ENCODE results near the gene PTGS1.

PTGS1 gene

DNA sequence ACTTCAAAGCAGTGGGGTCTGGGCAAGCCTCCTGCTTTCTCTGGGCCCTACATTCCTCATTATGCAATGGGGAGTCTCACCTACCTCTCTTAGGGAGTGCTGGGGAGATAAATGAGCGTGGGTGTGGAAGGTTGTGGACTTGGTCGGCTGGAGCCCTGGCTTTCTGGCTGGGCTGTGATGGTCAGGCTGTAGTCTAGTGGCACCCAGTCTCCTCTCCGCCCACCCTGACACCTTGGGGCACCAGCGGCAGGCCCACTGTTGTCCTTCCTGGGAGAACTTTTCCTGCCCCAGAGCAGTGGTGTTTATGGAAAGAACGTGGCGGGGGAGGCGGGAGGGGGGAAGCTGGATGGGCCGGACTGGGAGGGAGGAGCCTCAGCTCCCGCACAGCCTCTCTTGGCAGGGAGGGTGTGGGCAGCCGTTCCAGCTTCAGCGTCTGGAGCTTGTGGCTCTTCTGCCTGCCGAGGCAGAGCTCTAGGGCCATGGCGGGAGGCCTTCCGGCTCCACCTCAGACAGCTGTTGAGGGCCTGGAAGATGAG, 4.1 kb downstream of the PTGS1 start:
- no peak for DNase-seq (ENCODE audit: low read depth in 1 of 2, low spot score in 1 of 2)

DNA sequence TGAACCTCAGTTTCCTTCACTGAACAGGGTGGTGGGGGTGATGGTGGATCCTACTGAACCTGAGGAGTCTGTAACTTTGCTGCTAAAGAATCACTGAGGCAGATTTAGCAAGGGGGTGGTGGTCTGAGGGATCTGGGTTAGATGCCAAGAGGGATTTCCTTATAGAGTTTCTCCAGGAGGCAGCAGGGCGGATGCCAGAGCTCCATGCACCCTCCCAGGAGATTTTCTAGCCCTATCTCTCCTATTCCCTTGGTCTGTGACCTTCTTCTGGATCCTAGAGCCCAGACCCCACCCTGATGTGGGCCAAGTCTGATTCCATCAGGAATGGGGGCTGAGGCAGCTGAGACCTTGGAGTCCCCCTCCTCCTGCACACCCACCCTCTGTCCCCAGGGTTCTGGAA, 6.0 kb downstream of the PTGS1 start:
- no peak for DNase-seq (ENCODE audit: low read depth in 1 of 2, low spot score in 1 of 2)

- DNase-seq (ENCODE audit: low read depth in 1 of 2, low spot score in 1 of 2), result no peak
These were observed 6.7 kb downstream of the PTGS1 start for GRCh38 chr9:122377241-122378164.

- no peak for DNase-seq (ENCODE audit: low read depth in 1 of 2, low spot score in 1 of 2)
These were observed 7.4 kb downstream of the PTGS1 start for GRCh38 chr9:122378236-122378635.

GRCh38 chr9:122379340-122379739, 8.5 kb downstream of the PTGS1 start:
- no peak for DNase-seq (ENCODE audit: low read depth in 1 of 2, low spot score in 1 of 2)

DNA sequence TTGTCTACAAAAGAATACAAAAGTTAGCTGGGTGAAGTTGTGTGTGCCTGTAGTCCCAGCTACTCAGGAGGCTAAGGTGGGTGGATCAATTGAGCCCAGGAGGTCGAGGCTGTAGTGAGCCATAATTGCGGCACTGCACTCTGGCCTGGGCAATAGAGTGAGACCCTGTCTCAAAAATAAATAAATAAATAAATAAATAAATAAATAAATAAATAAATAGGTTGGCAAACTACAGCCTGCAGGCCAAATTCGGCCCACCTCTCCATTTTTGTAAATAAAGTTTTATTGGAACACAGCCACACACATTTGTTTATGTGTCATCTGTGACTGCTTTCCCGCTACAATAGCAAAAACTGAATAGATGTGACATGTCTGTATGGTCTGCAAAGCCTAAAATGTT, 9.5 kb downstream of the PTGS1 start:
- no peak for DNase-seq (ENCODE audit: low read depth in 1 of 2, low spot score in 1 of 2)

DNA sequence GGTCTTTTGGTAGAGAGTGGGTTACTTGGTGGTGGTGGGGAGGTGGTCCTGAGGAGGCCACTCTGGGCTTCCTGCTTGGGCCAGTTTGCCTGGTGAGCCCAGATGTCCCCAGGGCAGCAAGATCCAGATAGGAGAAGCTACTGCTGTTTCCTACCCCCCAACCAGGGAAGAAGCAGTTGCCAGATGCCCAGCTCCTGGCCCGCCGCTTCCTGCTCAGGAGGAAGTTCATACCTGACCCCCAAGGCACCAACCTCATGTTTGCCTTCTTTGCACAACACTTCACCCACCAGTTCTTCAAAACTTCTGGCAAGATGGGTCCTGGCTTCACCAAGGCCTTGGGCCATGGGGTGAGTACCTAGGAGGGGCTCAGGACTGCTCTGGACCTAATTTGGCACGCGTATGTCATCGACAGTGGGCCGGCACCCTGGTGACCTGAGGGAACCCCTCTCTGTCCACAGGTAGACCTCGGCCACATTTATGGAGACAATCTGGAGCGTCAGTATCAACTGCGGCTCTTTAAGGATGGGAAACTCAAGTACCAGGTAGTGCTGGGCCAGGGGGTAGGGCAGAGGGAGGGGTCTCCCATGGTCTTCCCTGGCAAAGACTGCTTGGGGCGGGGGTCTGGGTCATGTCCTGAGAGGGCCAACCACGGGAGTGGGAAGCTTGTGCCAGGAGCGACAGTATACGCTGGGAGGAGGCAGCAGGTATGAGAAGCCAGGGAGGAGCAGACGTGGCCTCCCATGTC, 10.6 kb downstream of the PTGS1 start:
- DNase-seq (ENCODE audit: low read depth in 1 of 2, low spot score in 1 of 2), result no peak

GRCh38 chr9:122382901-122383850, 12.4 kb downstream of the PTGS1 start:
- DNase-seq (ENCODE audit: low read depth in 1 of 2, low spot score in 1 of 2), result no peak

DNA sequence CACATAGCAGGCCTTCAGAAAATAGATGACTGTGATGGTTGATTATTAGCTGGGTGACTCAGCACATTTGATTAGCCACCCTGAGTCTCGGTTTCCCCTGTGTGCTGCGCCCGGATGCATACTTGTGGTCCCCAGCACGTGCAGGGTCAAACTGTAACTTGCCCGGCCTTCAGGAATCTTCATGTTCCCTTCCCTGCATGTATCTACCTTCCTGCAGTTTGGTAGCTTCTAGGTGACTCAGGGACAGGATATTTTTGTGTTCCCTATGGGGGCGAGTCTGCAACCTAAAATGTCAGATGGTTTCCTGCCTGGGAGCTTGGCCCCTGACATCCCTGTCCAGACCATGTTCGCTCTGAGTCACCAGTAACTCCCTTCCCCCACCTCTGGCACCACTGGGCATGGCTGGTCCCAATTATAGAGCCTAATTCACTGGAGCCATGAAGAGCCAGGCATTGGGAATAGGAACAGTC, 13.2 kb downstream of the PTGS1 start:
- DNase-seq (ENCODE audit: low read depth in 1 of 2, low spot score in 1 of 2), result no peak

DNA sequence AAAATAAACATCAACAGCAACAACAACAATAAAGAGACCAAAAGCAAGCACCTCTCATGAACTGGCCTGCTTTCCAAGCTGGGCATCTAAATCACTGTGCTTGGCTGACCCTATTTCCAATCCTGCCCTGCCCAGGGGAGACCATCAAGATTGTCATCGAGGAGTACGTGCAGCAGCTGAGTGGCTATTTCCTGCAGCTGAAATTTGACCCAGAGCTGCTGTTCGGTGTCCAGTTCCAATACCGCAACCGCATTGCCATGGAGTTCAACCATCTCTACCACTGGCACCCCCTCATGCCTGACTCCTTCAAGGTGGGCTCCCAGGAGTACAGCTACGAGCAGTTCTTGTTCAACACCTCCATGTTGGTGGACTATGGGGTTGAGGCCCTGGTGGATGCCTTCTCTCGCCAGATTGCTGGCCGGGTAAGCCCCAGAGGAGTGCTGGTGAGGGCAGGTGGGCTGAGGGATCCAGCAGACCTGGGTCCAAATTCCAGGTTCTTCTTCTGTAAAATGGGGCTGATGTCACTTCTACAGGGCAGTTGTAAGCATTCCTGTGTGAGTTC, 15.6 kb downstream of the PTGS1 start:
- DNase-seq (ENCODE audit: low read depth in 1 of 2, low spot score in 1 of 2), result no peak

GRCh38 chr9:122387536-122387935, 16.7 kb downstream of the PTGS1 start:
- DNase-seq (ENCODE audit: low read depth in 1 of 2, low spot score in 1 of 2), result no peak

GRCh38 chr9:122389195-122389594, 18.4 kb downstream of the PTGS1 start:
- DNase-seq (ENCODE audit: low read depth in 1 of 2, low spot score in 1 of 2), result no peak

DNA sequence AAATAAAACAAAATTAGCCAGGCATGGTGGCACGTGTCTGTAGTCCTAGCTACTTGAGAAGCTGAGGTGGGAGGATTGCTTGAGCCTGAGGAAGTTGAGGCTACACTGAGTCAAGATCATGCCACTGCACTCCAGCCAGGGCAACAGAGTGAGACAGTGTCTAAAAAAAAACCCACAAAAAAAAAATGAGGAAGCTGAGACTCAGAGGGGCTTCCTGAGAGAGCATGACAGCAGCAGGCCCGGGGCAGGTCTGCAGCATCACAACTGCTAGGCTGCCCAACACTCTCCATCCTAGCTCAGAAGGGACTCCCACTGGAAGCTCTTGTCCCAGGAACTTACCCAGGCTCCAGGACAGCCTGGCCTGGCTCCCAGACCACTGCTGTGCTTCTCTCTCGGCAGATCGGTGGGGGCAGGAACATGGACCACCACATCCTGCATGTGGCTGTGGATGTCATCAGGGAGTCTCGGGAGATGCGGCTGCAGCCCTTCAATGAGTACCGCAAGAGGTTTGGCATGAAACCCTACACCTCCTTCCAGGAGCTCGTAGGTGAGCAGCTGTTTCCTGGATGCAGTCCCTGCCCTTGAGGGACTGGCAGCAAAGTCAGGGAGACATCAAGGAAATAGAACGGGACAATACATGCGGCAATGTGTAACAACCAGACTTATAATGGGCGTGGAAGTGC, 19.1 kb downstream of the PTGS1 start:
- no peak for DNase-seq (ENCODE audit: low read depth in 1 of 2, low spot score in 1 of 2)

GRCh38 chr9:122392284-122392683, 21.5 kb downstream of the PTGS1 start:
- no peak for DNase-seq (ENCODE audit: low read depth in 1 of 2, low spot score in 1 of 2)

DNA sequence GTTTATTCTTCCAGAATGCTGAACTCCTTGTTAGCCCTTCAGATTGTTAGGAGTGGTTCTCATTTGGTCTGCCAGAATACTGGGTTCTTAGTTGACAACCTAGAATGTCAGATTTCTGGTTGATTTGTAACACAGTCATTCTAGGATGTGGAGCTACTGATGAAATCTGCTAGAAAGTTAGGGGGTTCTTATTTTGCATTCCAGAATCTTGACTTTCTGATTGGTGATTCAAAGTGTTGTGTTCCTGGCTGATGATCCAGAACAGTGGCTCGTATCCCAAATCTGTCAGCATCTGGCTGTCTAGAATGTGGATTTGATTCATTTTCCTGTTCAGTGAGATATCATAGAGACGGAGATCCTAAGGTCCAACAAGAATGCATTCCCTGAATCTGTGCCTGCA, 21.9 kb downstream of the PTGS1 start:
- DNase-seq (ENCODE audit: low read depth in 1 of 2, low spot score in 1 of 2), result no peak

- no peak for DNase-seq (ENCODE audit: low read depth in 1 of 2, low spot score in 1 of 2)
These were observed 22.6 kb downstream of the PTGS1 start for GRCh38 chr9:122393284-122393983.

GRCh38 chr9:122394265-122395125, 23.7 kb downstream of the PTGS1 start:
- no peak for DNase-seq (ENCODE audit: low read depth in 1 of 2, low spot score in 1 of 2)

GRCh38 chr9:122396614-122397148, 25.9 kb downstream of the PTGS1 start:
- no peak for DNase-seq (ENCODE audit: low read depth in 1 of 2, low spot score in 1 of 2)

Measured in stimulated activated CD4-positive, alpha-beta T cell treated with anti-CD3 and anti-CD28 coated beads, Interleukin-15, amount 100 ng/mL, for 1 hour (primary cell).